ENCODE data around the gene SHLD2. TPM values are rescaled to one million over a fixed set of nuclear protein-coding genes. Genes with fewer than 3 reads are reported as not detected.
"Not testable (repeated sequence)": the region's sequence is repeated elsewhere in the genome, so short reads cannot be mapped to it uniquely, and the experiment has no call there.

Gene SHLD2
- total RNA-seq, 6 experiments from 2014 or later: 22.5 to 33.2 (median 27.2) TPM

DNA sequence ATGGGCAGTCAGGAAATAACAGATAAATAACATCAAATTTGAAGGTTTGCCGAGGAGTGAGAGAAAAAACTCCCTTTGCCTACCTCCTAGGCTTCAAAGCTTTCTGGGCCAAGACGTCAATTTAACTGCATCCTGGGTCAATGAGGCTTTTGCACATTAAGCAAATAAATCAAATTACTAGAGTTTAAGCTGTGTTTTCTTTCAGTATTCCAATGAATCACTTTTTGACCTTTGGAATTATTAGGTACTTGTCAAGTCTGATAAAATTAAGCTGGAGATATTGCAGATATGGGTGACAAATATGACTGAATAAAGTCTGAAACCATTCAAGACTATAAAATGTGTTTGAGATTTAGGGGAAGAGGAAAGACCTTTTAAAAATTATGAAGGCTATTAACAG, 22.6 kb upstream of the SHLD2 start:
- DNase-seq (no peak), ATAC-seq (peak in 2 of 4 donors; percentile 17 to 70)
- intact Hi-C loops (cut with DNase I): no loop called here
- Histone ChIP-seq H3K9me3 (no peaks in the 10 kb centered on the region), H3K36me3 (peaks cover 0 to 86% (median 25%) of the 10 kb centered on the region in 4 donors), H3K27me3 (no peaks in the 10 kb centered on the region), H3K4me3 (no peak overlapping the region), H3K27ac (no peak overlapping the region), H3K4me1 (peaks cover 0 to 25% (median 4%) of the 10 kb centered on the region in 4 donors)
- WGBS (ENCODE audit: insufficient coverage, low coverage, low lambda C conversion rate, missing lambda C conversion rate): 20% methylated on average over 2 of the region's 2 CpGs
- no peak for TF ChIP-seq POLR2A (IDR thresholded peaks at IDR 0.05)
- TF ChIP-seq, protein P1, sequence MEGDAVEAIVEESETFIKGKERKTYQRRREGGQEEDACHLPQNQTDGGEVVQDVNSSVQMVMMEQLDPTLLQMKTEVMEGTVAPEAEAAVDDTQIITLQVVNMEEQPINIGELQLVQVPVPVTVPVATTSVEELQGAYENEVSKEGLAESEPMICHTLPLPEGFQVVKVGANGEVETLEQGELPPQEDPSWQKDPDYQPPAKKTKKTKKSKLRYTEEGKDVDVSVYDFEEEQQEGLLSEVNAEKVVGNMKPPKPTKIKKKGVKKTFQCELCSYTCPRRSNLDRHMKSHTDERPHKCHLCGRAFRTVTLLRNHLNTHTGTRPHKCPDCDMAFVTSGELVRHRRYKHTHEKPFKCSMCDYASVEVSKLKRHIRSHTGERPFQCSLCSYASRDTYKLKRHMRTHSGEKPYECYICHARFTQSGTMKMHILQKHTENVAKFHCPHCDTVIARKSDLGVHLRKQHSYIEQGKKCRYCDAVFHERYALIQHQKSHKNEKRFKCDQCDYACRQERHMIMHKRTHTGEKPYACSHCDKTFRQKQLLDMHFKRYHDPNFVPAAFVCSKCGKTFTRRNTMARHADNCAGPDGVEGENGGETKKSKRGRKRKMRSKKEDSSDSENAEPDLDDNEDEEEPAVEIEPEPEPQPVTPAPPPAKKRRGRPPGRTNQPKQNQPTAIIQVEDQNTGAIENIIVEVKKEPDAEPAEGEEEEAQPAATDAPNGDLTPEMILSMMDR (IDR thresholded peaks at IDR 0.05): no peak

- H3K4me1 ChIP-seq: peaks cover 0 to 26% (median 4%) of the 10 kb centered on the region in 4 donors
- 69% methylated on average over 2 of the region's 2 CpGs for WGBS (ENCODE audit: insufficient coverage, low coverage, low lambda C conversion rate, missing lambda C conversion rate)
- H3K27ac ChIP-seq; intact Hi-C loops (cut with DNase I); ATAC-seq; H3K4me3 ChIP-seq; H3K9me3 ChIP-seq; H3K27me3 ChIP-seq; DNase-seq: not testable (repeated sequence)
- H3K36me3 ChIP-seq: peaks cover 0 to 47% (median 19%) of the 10 kb centered on the region in 4 donors
These were observed 18.6 kb upstream of the SHLD2 start for GRCh38 chr10:87076421-87076820.

GRCh38 chr10:87079106-87079836, 15.7 kb upstream of the SHLD2 start:
- H3K27ac ChIP-seq: no peak overlapping the region
- peaks cover 0 to 21% (median 7%) of the 10 kb centered on the region in 4 donors for H3K36me3 ChIP-seq
- no peaks in the 10 kb centered on the region for H3K27me3 ChIP-seq
- DNase-seq (no peak), ATAC-seq (peak in 3 of 4 donors; percentile 31 to 61 (median 44))
- no peaks in the 10 kb centered on the region for H3K9me3 ChIP-seq
- no peak overlapping the region for H3K4me3 ChIP-seq
- TF ChIP-seq POLR2A (IDR thresholded peaks at IDR 0.05): no peak
- TF ChIP-seq, protein P1 (IDR thresholded peaks at IDR 0.05): no peak
- WGBS (ENCODE audit: insufficient coverage, low coverage, low lambda C conversion rate, missing lambda C conversion rate): 66% methylated on average over 6 of the region's 11 CpGs
- H3K4me1 ChIP-seq: peaks cover 0 to 39% (median 7%) of the 10 kb centered on the region in 4 donors
- intact Hi-C loops (cut with DNase I): no loop called here

GRCh38 chr10:87080621-87081020, 14.4 kb upstream of the SHLD2 start:
- intact Hi-C loops (cut with DNase I); H3K4me3 ChIP-seq; H3K9me3 ChIP-seq; H3K27me3 ChIP-seq; H3K27ac ChIP-seq; DNase-seq; ATAC-seq; H3K36me3 ChIP-seq: not testable (repeated sequence)
- WGBS (ENCODE audit: insufficient coverage, low coverage, low lambda C conversion rate, missing lambda C conversion rate): no CpG with 5 or more reads among the region's 31 CpGs
- peaks cover 0 to 50% (median 11%) of the 10 kb centered on the region in 4 donors for H3K4me1 ChIP-seq

DNA sequence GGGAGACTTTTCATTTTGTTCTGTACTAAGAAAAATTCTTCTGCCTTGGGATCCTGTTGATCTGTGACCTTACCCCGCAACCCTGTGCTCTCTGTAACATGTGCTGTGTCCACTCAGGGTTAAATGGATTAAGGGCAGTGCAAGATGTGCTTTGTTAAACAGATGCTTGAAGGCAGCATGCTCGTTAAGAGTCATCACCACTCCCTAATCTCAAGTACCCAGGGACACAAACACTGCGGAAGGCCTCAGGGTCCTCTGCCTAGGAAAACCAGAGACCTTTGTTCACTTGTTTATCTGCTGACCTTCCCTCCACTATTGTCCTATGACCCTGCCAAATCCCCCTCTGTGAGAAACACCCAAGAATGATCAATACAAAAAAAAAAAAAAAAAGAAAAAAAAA, 13.4 kb upstream of the SHLD2 start:
- not testable (repeated sequence) for H3K27ac ChIP-seq, H3K27me3 ChIP-seq
- WGBS (ENCODE audit: insufficient coverage, low coverage, low lambda C conversion rate, missing lambda C conversion rate): no CpG with 5 or more reads among the region's 3 CpGs

GRCh38 chr10:87082219-87082618, 12.8 kb upstream of the SHLD2 start:
- H3K27me3 ChIP-seq; H3K4me3 ChIP-seq; H3K36me3 ChIP-seq; H3K9me3 ChIP-seq; intact Hi-C loops (cut with DNase I); DNase-seq: not testable (repeated sequence)
- Histone ChIP-seq H3K4me1 (peaks cover 0 to 57% (median 11%) of the 10 kb centered on the region in 4 donors), H3K27ac (peak overlapping the region in 1 of 3 donors; percentile 29)
- WGBS (ENCODE audit: insufficient coverage, low coverage, low lambda C conversion rate, missing lambda C conversion rate): 50% methylated on average over 1 of the region's 1 CpG
- peak in 3 of 4 donors; percentile 17 to 65 (median 30) for ATAC-seq

More for the DNA sequence above, 13.4 kb upstream of the SHLD2 start:
- DNase-seq; ATAC-seq; intact Hi-C loops (cut with DNase I); H3K36me3 ChIP-seq; H3K4me3 ChIP-seq; H3K9me3 ChIP-seq: not testable (repeated sequence)
- peaks cover 0 to 54% (median 11%) of the 10 kb centered on the region in 4 donors for H3K4me1 ChIP-seq

GRCh38 chr10:87083576-87084290, 11.3 kb upstream of the SHLD2 start:
- H3K36me3 ChIP-seq; intact Hi-C loops (cut with DNase I); H3K27me3 ChIP-seq; H3K4me3 ChIP-seq; H3K9me3 ChIP-seq; DNase-seq: not testable (repeated sequence)
- H3K27ac ChIP-seq: peak overlapping the region in 2 of 3 donors; percentile 33 to 38
- ATAC-seq: peak; percentile 49 to 67 (median 62)
- WGBS (ENCODE audit: insufficient coverage, low coverage, low lambda C conversion rate, missing lambda C conversion rate): 9% methylated on average over 4 of the region's 5 CpGs
- H3K4me1 ChIP-seq: peaks cover 0 to 61% (median 16%) of the 10 kb centered on the region in 4 donors

- intact Hi-C loops (cut with DNase I); DNase-seq: not testable (repeated sequence)
These were observed 10.7 kb upstream of the SHLD2 start for GRCh38 chr10:87084291-87084782.

More at GRCh38 chr10:87084291-87084782, 10.7 kb upstream of the SHLD2 start:
- H3K36me3 ChIP-seq, H3K27me3 ChIP-seq, H3K4me3 ChIP-seq, H3K9me3 ChIP-seq: not testable (repeated sequence)
- peak in 1 of 4 donors; percentile 8 for ATAC-seq
- peaks cover 0 to 63% (median 19%) of the 10 kb centered on the region in 4 donors for H3K4me1 ChIP-seq
- peak overlapping the region in 2 of 3 donors; percentile 33 to 38 for H3K27ac ChIP-seq
